C4-2B (cell line): ENCODE measurements around the gene MAP3K14.

Source experiments
- CTCF ChIP-seq: fragments of 450-650 bp; conservative IDR thresholded peaks from 2 replicates; pipeline ENCODE4 v1.5.1; 2017; ENCODE audit warnings: mild to moderate bottlenecking
- ZFX ChIP-seq: fragments of 450-650 bp; IDR thresholded peaks from 2 replicates; pipeline ENCODE4 v1.6.1; 2017

- TF ChIP-seq CTCF (no peak), ZFX (no peak)
These were observed 20.6 kb downstream of the MAP3K14 start for GRCh38 chr17:45296003-45296832.
